Neural progenitor cell (in vitro differentiated cells): ENCODE results near the gene PRR20A.
"Not testable (repeated sequence)": the region's sequence is repeated elsewhere in the genome, so short reads cannot be mapped to it uniquely, and the experiment has no call there.

Source experiments
- CTCF ChIP-seq: fragments of 200-600 bp; sonication (generic); IDR thresholded peaks from 2 replicates; pipeline ENCODE4 v1.5.1; 2017; ENCODE audit warnings: antibody characterized with exemption, mild to moderate bottlenecking
- EZH2 ChIP-seq: fragments of 200-600 bp; sonication (generic); IDR thresholded peaks from 2 replicates; pipeline ENCODE4 v1.6.1; 2017; ENCODE audit warnings: antibody characterized with exemption, mild to moderate bottlenecking, moderate library complexity

- TF ChIP-seq CTCF, EZH2: not testable (repeated sequence)
Measured at GRCh38 chr13:57166897-57167296, 26.2 kb downstream of the PRR20A start, which contains the start of gene PRR20E.
